GM19043 (cell line): ENCODE data around the gene HECTD2.

Experiments used
- ATAC-seq: cut with Tn5 transposase; IDR thresholded peaks from one replicate; pipeline ENCODE4 v1.9.1; 2021; ENCODE audit warnings: low read depth; ENCODE audit not compliant: unreplicated experiment

Gene HECTD2

GRCh38 chr10:91564026-91564425 is 153.9 kb downstream of the HECTD2 start:
- ATAC-seq, result no peak
